T-helper 1 cell treated with Interleukin-12 subunit alpha and Interleukin-12 subunit beta and Interleukin-4 antibody, amounts not matched to agents 30 μg/mL and 1 μg/mL, for 36 hours (primary cell): ENCODE data around the gene MARCHF9.
"Not testable (repeated sequence)": the region's sequence is repeated elsewhere in the genome, so short reads cannot be mapped to it uniquely, and the experiment has no call there.

Experiments used
- H3K27ac Mint-ChIP-seq: one replicate; pipeline ENCODE4 v1.8.0; 2021; ENCODE audit warnings: mild to moderate bottlenecking, mixed read lengths
- H3K27me3 Mint-ChIP-seq: one replicate; pipeline ENCODE4 v1.8.0; 2021; ENCODE audit warnings: low read depth, mixed read lengths
- H3K36me3 Mint-ChIP-seq: one replicate; pipeline ENCODE4 v1.8.0; 2021; ENCODE audit warnings: low read depth, mixed read lengths
- H3K4me1 Mint-ChIP-seq: one replicate; pipeline ENCODE4 v1.8.0; 2021; ENCODE audit warnings: low read depth, mixed read lengths
- H3K4me3 Mint-ChIP-seq: one replicate; pipeline ENCODE4 v1.8.0; 2021; ENCODE audit warnings: mild to moderate bottlenecking, moderate library complexity, mixed read lengths
- H3K9me3 Mint-ChIP-seq: one replicate; pipeline ENCODE4 v1.8.0; 2021; ENCODE audit warnings: mixed read lengths

Gene MARCHF9

DNA sequence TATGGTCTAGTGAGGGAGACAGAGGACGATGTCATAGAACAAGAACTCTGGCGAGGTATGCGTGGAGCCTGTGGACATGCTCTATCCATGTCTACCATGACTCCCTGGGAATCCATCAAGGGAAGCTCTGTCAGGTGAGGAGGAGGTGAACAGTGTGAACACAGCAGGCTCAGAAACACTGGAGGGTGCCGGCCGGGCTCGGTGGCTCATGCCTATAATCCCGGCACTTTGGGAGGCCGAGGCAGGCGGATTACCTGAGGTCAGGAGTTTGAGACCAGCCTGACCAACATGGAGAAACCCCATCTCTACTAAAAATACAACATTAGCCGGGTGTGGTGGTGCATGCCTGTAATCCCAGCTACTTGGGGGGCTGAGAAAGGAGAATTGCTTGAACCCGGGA is 19.7 kb downstream of the MARCHF9 start:
- H3K27me3 Mint-ChIP-seq, H3K9me3 Mint-ChIP-seq, H3K4me3 Mint-ChIP-seq, H3K27ac Mint-ChIP-seq, H3K36me3 Mint-ChIP-seq: not testable (repeated sequence)
- H3K4me1 Mint-ChIP-seq: peaks cover 28% of the 10 kb centered on the region

GRCh38 chr12:57775044-57775443 is 20.1 kb downstream of the MARCHF9 start:
- Mint-ChIP-seq H3K4me3 (no peak overlapping the region), H3K27ac (no peak overlapping the region), H3K4me1 (peaks cover 26% of the 10 kb centered on the region), H3K27me3 (no peaks in the 10 kb centered on the region), H3K36me3 (peaks cover 5% of the 10 kb centered on the region), H3K9me3 (no peaks in the 10 kb centered on the region)

- no peak overlapping the region for H3K4me3 Mint-ChIP-seq
- H3K9me3 Mint-ChIP-seq: no peaks in the 10 kb centered on the region
- H3K4me1 Mint-ChIP-seq: peaks cover 30% of the 10 kb centered on the region
- no peak overlapping the region for H3K27ac Mint-ChIP-seq
- no peaks in the 10 kb centered on the region for H3K27me3 Mint-ChIP-seq
- peaks cover 5% of the 10 kb centered on the region for H3K36me3 Mint-ChIP-seq
Measured at GRCh38 chr12:57775563-57776246, 20.8 kb downstream of the MARCHF9 start.

GRCh38 chr12:57776247-57776587 is 21.3 kb downstream of the MARCHF9 start:
- no peaks in the 10 kb centered on the region for H3K9me3 Mint-ChIP-seq
- no peak overlapping the region for H3K27ac Mint-ChIP-seq
- H3K27me3 Mint-ChIP-seq: no peaks in the 10 kb centered on the region
- H3K36me3 Mint-ChIP-seq: peaks cover 5% of the 10 kb centered on the region
- peaks cover 28% of the 10 kb centered on the region for H3K4me1 Mint-ChIP-seq
- H3K4me3 Mint-ChIP-seq: no peak overlapping the region

DNA sequence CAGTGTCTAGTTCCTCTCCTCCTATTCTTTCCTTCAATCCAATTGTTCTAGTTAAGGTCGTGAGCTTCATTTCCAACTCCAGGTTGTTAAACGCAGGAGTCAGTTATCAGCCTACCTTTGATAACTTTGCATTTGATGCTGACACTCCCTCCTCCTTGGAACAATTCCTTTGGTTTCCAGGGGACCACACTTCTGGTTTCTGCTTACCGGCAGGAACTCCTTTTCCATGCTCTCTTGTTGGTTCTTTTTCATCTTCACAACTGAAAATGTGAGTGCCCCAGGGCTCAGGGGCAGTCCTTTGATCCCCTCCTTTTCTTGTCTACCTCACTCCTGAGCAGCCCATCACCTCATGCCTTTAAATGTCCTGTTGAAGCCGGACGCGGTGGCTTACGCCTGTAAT is 22.5 kb downstream of the MARCHF9 start:
- H3K9me3 Mint-ChIP-seq: no peaks in the 10 kb centered on the region
- peaks cover 5% of the 10 kb centered on the region for H3K36me3 Mint-ChIP-seq
- no peak overlapping the region for H3K27ac Mint-ChIP-seq
- H3K4me1 Mint-ChIP-seq: peaks cover 32% of the 10 kb centered on the region
- H3K27me3 Mint-ChIP-seq: no peaks in the 10 kb centered on the region
- H3K4me3 Mint-ChIP-seq: no peak overlapping the region

- Mint-ChIP-seq H3K27me3 (no peaks in the 10 kb centered on the region), H3K36me3 (peaks cover 8% of the 10 kb centered on the region), H3K4me3 (no peak overlapping the region), H3K27ac (no peak overlapping the region), H3K4me1 (peaks cover 35% of the 10 kb centered on the region), H3K9me3 (no peaks in the 10 kb centered on the region)
Measured at GRCh38 chr12:57777911-57778310, 23.0 kb downstream of the MARCHF9 start.

DNA sequence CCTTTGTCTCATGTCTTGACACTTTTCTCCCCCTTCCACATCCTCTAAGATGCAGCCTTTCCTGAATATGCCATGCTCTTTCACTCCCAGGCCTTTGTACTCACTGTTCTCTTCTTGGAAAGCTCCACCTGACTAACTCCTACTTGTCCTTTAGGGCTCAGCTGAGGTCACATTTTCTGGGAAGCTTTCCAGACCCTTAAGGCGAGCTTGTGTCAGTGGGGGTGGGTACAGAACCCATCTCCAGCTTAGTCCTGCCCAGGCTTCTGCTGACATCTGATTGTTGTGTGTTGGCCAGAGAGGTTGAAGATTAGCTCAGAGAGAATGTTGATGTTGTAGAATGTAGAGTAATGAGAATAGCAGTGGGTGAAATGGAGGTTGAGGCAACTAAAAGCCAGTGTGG is 24.8 kb downstream of the MARCHF9 start:
- H3K9me3 Mint-ChIP-seq: no peaks in the 10 kb centered on the region
- H3K27me3 Mint-ChIP-seq: no peaks in the 10 kb centered on the region
- H3K4me3 Mint-ChIP-seq: no peak overlapping the region
- H3K36me3 Mint-ChIP-seq: peaks cover 11% of the 10 kb centered on the region
- peaks cover 34% of the 10 kb centered on the region for H3K4me1 Mint-ChIP-seq
- peak overlapping the region; percentile 26 for H3K27ac Mint-ChIP-seq

GRCh38 chr12:57780284-57780897 is 25.5 kb downstream of the MARCHF9 start:
- Mint-ChIP-seq H3K27me3 (no peaks in the 10 kb centered on the region), H3K4me3 (no peak overlapping the region), H3K27ac (peak overlapping the region; percentile 35), H3K4me1 (peaks cover 34% of the 10 kb centered on the region), H3K9me3 (no peaks in the 10 kb centered on the region), H3K36me3 (peaks cover 11% of the 10 kb centered on the region)

DNA sequence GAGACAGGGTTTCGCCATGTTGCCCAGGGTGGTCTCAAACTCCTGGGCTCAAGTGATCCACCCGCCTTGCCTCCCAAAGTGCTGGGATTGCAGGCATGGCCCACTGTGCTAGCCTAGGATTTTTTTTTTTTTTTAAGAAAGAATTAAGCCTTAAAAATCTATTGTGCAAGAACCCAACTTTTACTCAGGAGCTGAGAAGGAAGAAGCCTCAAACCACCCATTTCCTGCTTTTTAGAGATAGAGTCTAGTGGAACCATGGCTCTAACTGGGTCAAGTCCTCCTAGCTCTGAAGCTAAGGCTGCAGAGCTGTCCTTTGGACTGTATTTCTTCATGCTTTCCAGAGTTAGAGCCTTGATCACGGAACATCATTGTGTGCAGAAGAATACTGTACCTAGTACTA is 26.3 kb downstream of the MARCHF9 start:
- Mint-ChIP-seq H3K27ac (peak overlapping the region; percentile 97), H3K4me1 (peaks cover 36% of the 10 kb centered on the region), H3K4me3 (no peak overlapping the region), H3K9me3 (no peaks in the 10 kb centered on the region), H3K27me3 (no peaks in the 10 kb centered on the region), H3K36me3 (peaks cover 10% of the 10 kb centered on the region)

GRCh38 chr12:57781801-57782200 is 26.9 kb downstream of the MARCHF9 start:
- peak overlapping the region; percentile 3 for H3K4me3 Mint-ChIP-seq

GRCh38 chr12:57782243-57782607 is 27.3 kb downstream of the MARCHF9 start:
- Mint-ChIP-seq H3K4me3 (peak overlapping the region; percentile 99), H3K9me3 (no peaks in the 10 kb centered on the region), H3K4me1 (peaks cover 37% of the 10 kb centered on the region), H3K27ac (peak overlapping the region; percentile 97), H3K27me3 (no peaks in the 10 kb centered on the region), H3K36me3 (peaks cover 16% of the 10 kb centered on the region)

More at GRCh38 chr12:57781801-57782200, 26.9 kb downstream of the MARCHF9 start:
- peaks cover 36% of the 10 kb centered on the region for H3K4me1 Mint-ChIP-seq
- H3K9me3 Mint-ChIP-seq: no peaks in the 10 kb centered on the region
- peak overlapping the region; percentile 97 for H3K27ac Mint-ChIP-seq
- no peaks in the 10 kb centered on the region for H3K27me3 Mint-ChIP-seq
- H3K36me3 Mint-ChIP-seq: peaks cover 14% of the 10 kb centered on the region

- peaks cover 38% of the 10 kb centered on the region for H3K4me1 Mint-ChIP-seq
- H3K36me3 Mint-ChIP-seq: peaks cover 21% of the 10 kb centered on the region
- no peaks in the 10 kb centered on the region for H3K9me3 Mint-ChIP-seq
- H3K27me3 Mint-ChIP-seq: no peaks in the 10 kb centered on the region
- H3K27ac Mint-ChIP-seq: peak within 1 kb of the TSS; percentile 97
- peak within 1 kb of the TSS; percentile 99 for H3K4me3 Mint-ChIP-seq
Measured at GRCh38 chr12:57782608-57783465, 27.9 kb downstream of the MARCHF9 start, which contains the start of gene TSFM. Gene TSFM, plus strand, starts transcription at chr12:57782787. Its CDS starts 15 bp downstream, at chr12:57782802.

GRCh38 chr12:57783466-57783801 is 28.5 kb downstream of the MARCHF9 start:
- peak overlapping the region; percentile 99 for H3K4me3 Mint-ChIP-seq
- H3K4me1 Mint-ChIP-seq: peaks cover 38% of the 10 kb centered on the region
- H3K27me3 Mint-ChIP-seq: no peaks in the 10 kb centered on the region
- H3K27ac Mint-ChIP-seq: peak overlapping the region; percentile 97
- H3K9me3 Mint-ChIP-seq: no peaks in the 10 kb centered on the region
- H3K36me3 Mint-ChIP-seq: peaks cover 22% of the 10 kb centered on the region

DNA sequence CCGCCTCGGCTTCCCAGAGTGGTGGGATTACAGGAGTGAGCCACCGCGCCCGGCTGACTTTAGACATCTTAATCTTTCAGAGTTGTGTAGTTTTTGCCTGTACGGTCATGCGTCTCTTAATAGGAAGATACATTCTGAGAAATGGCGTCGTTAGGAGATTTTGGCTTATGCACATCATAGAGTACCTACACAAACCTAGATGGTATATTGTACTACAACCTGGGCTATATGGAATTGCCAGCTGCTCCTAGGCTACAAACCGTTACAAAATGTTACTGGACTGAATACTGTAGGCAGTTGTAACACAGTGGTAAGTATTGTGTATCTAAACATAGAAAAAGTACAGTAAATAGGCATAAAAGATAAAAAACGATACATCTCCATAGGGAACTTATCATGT is 29.0 kb downstream of the MARCHF9 start:
- Mint-ChIP-seq H3K4me1 (peaks cover 35% of the 10 kb centered on the region), H3K27me3 (no peaks in the 10 kb centered on the region), H3K9me3 (no peaks in the 10 kb centered on the region), H3K4me3 (peak overlapping the region; percentile 76), H3K36me3 (peaks cover 25% of the 10 kb centered on the region), H3K27ac (peak overlapping the region; percentile 46)

- no peak overlapping the region for H3K4me3 Mint-ChIP-seq
- H3K27ac Mint-ChIP-seq: no peak overlapping the region
- H3K4me1 Mint-ChIP-seq: peaks cover 2% of the 10 kb centered on the region
- H3K27me3 Mint-ChIP-seq: no peaks in the 10 kb centered on the region
- no peaks in the 10 kb centered on the region for H3K9me3 Mint-ChIP-seq
- peaks cover 25% of the 10 kb centered on the region for H3K36me3 Mint-ChIP-seq
Measured at GRCh38 chr12:57793920-57794319, 39.0 kb downstream of the MARCHF9 start.
